IgD-negative memory B cell (primary cell): ENCODE data around the gene MAK. TPM values are rescaled to one million over a fixed set of nuclear protein-coding genes. Genes with fewer than 3 reads are reported as not detected.
A peak's percentile ranks its signal among the peaks of the same experiment; 100 is the strongest.
"Not testable (repeated sequence)": the region's sequence is repeated elsewhere in the genome, so short reads cannot be mapped to it uniquely, and the experiment has no call there.

Experiments used
- H3K27ac Mint-ChIP-seq, 3 donors: one replicate each; pipeline ENCODE4 v1.8.0; 2020 to 2022; ENCODE audit warnings: mild to moderate bottlenecking in 3 of 3, mixed read lengths in 3 of 3, moderate library complexity in 1 of 3
- H3K27me3 Mint-ChIP-seq: one replicate; pipeline ENCODE4 v1.8.0; 2021; ENCODE audit warnings: mixed read lengths
- H3K36me3 Mint-ChIP-seq: one replicate; pipeline ENCODE4 v1.8.0; 2020; ENCODE audit warnings: mild to moderate bottlenecking, mixed read lengths
- H3K4me1 Mint-ChIP-seq, 3 donors: one replicate each; pipeline ENCODE4 v1.8.0; 2020 to 2022; ENCODE audit warnings: mixed read lengths in 3 of 3, mild to moderate bottlenecking in 1 of 3
- H3K4me3 Mint-ChIP-seq, 4 donors: one replicate each; pipeline ENCODE4 v1.8.0; 2020 to 2022; ENCODE audit warnings: mild to moderate bottlenecking in 4 of 4, mixed read lengths in 4 of 4, moderate library complexity in 3 of 4
- H3K9me3 Mint-ChIP-seq, 3 donors: one replicate each; pipeline ENCODE4 v1.8.0; 2020 to 2021; ENCODE audit warnings: mixed read lengths in 3 of 3, mild to moderate bottlenecking in 1 of 3
- polyA plus RNA-seq: library from polyadenylated mRNA; unstranded; fragments of 300-500 nt; fragmentation: Illumina TruSeq; gene quantifications from one replicate; pipeline ENCODE4 v1.2.3, GENCODE V29; 2021

The MAK gene
- polyA plus RNA-seq: 0.18 TPM

GRCh38 chr6:10837995-10838793, at the start of gene MAK:
MAK (minus strand) TSS chr6:10838539; CDS start chr6:10830648, 7,891 bp downstream.
- Mint-ChIP-seq H3K27ac (peak within 1 kb of the TSS; percentile 89 to 95 (median 94)), H3K4me1 (peaks cover 9 to 22% (median 17%) of the 10 kb centered on the region in 3 donors), H3K27me3 (peaks cover 37% of the 10 kb centered on the region), H3K9me3 (peaks cover 0 to 6% (median 3%) of the 10 kb centered on the region in 3 donors), H3K4me3 (peak within 1 kb of the TSS; percentile 88 to 93 (median 90)), H3K36me3 (no peaks in the 10 kb centered on the region)

- H3K4me3 Mint-ChIP-seq: peak within 1 kb of the TSS in 3 of 4 donors; percentile 81 to 87 (median 86)
- H3K27me3 Mint-ChIP-seq: peaks cover 54% of the 10 kb centered on the region
- peaks cover 0 to 10% (median 0%) of the 10 kb centered on the region in 3 donors for H3K9me3 Mint-ChIP-seq
- H3K27ac Mint-ChIP-seq: peak within 1 kb of the TSS; percentile 58 to 86 (median 82)
- H3K4me1 Mint-ChIP-seq: peaks cover 10 to 19% (median 18%) of the 10 kb centered on the region in 3 donors
- peaks cover 5% of the 10 kb centered on the region for H3K36me3 Mint-ChIP-seq
These were observed 48.6 kb upstream of the MAK start, which contains the start of gene SYCP2L for GRCh38 chr6:10886691-10887502. SYCP2L (plus strand) TSS chr6:10887052; CDS start chr6:10887127, 75 bp downstream.

- not testable (repeated sequence) for H3K36me3 Mint-ChIP-seq, H3K9me3 Mint-ChIP-seq
- peak overlapping the region in 3 of 4 donors; percentile 81 to 87 (median 86) for H3K4me3 Mint-ChIP-seq
- H3K27ac Mint-ChIP-seq: peak overlapping the region; percentile 58 to 86 (median 82)
- peaks cover 10 to 19% (median 18%) of the 10 kb centered on the region in 3 donors for H3K4me1 Mint-ChIP-seq
- peaks cover 59% of the 10 kb centered on the region for H3K27me3 Mint-ChIP-seq
These were observed 48.0 kb upstream of the MAK start for GRCh38 chr6:10886365-10886690.

GRCh38 chr6:10884245-10884972, 46.1 kb upstream of the MAK start:
- Mint-ChIP-seq H3K27ac (peak overlapping the region in 2 of 3 donors; percentile 63 to 68), H3K27me3 (peaks cover 73% of the 10 kb centered on the region), H3K4me3 (peak overlapping the region in 2 of 4 donors; percentile 13 to 32), H3K36me3 (peaks cover 4% of the 10 kb centered on the region), H3K4me1 (peaks cover 9 to 16% (median 12%) of the 10 kb centered on the region in 3 donors), H3K9me3 (peaks cover 0 to 10% (median 0%) of the 10 kb centered on the region in 3 donors)

GRCh38 chr6:10883312-10884244, 45.2 kb upstream of the MAK start:
- Mint-ChIP-seq H3K27ac (peak overlapping the region in 2 of 3 donors; percentile 43 to 77), H3K36me3 (peaks cover 4% of the 10 kb centered on the region), H3K4me3 (no peak overlapping the region), H3K27me3 (peaks cover 71% of the 10 kb centered on the region), H3K9me3 (peaks cover 0 to 10% (median 0%) of the 10 kb centered on the region in 3 donors), H3K4me1 (peaks cover 5 to 11% (median 8%) of the 10 kb centered on the region in 3 donors)

- Mint-ChIP-seq H3K27me3 (peaks cover 65% of the 10 kb centered on the region), H3K9me3 (peaks cover 0 to 10% (median 0%) of the 10 kb centered on the region in 3 donors), H3K4me1 (peaks cover 3 to 8% (median 4%) of the 10 kb centered on the region in 3 donors), H3K27ac (peak overlapping the region; percentile 43 to 77 (median 67)), H3K36me3 (peaks cover 4% of the 10 kb centered on the region), H3K4me3 (peak overlapping the region in 2 of 4 donors; percentile 57 to 66)
These were observed 44.4 kb upstream of the MAK start for GRCh38 chr6:10882657-10883171.

- H3K4me1 Mint-ChIP-seq, H3K36me3 Mint-ChIP-seq, H3K9me3 Mint-ChIP-seq, H3K4me3 Mint-ChIP-seq: not testable (repeated sequence)
- peaks cover 61% of the 10 kb centered on the region for H3K27me3 Mint-ChIP-seq
- peak overlapping the region in 2 of 3 donors; percentile 67 to 77 for H3K27ac Mint-ChIP-seq
These were observed 43.9 kb upstream of the MAK start for GRCh38 chr6:10882253-10882630.

- H3K27me3 Mint-ChIP-seq: peaks cover 46% of the 10 kb centered on the region
- H3K36me3 Mint-ChIP-seq: peaks cover 4% of the 10 kb centered on the region
- no peak overlapping the region for H3K4me3 Mint-ChIP-seq
- H3K4me1 Mint-ChIP-seq: peaks cover 0 to 2% (median 0%) of the 10 kb centered on the region in 3 donors
- peaks cover 0 to 10% (median 0%) of the 10 kb centered on the region in 3 donors for H3K9me3 Mint-ChIP-seq
- no peak overlapping the region for H3K27ac Mint-ChIP-seq
These were observed 42.0 kb upstream of the MAK start for GRCh38 chr6:10880366-10880765.

- H3K9me3 Mint-ChIP-seq: no peaks in the 10 kb centered on the region
- peaks cover 4% of the 10 kb centered on the region for H3K36me3 Mint-ChIP-seq
- H3K27me3 Mint-ChIP-seq: peaks cover 34% of the 10 kb centered on the region
- no peaks in the 10 kb centered on the region for H3K4me1 Mint-ChIP-seq
- no peak overlapping the region for H3K4me3 Mint-ChIP-seq
- no peak overlapping the region for H3K27ac Mint-ChIP-seq
These were observed 39.5 kb upstream of the MAK start for GRCh38 chr6:10877871-10878270.

GRCh38 chr6:10877012-10877411, 38.7 kb upstream of the MAK start:
- Mint-ChIP-seq H3K9me3 (no peaks in the 10 kb centered on the region), H3K4me1 (no peaks in the 10 kb centered on the region), H3K4me3 (no peak overlapping the region), H3K27ac (no peak overlapping the region), H3K27me3 (peaks cover 26% of the 10 kb centered on the region), H3K36me3 (no peaks in the 10 kb centered on the region)

- Mint-ChIP-seq H3K27me3 (peaks cover 10% of the 10 kb centered on the region), H3K27ac (no peak overlapping the region), H3K4me3 (no peak overlapping the region), H3K36me3 (no peaks in the 10 kb centered on the region), H3K9me3 (peaks cover 0 to 2% (median 0%) of the 10 kb centered on the region in 3 donors), H3K4me1 (no peaks in the 10 kb centered on the region)
These were observed 36.7 kb upstream of the MAK start for GRCh38 chr6:10875026-10875425.

- no peaks in the 10 kb centered on the region for H3K4me1 Mint-ChIP-seq
- no peak overlapping the region for H3K4me3 Mint-ChIP-seq
- peaks cover 3% of the 10 kb centered on the region for H3K27me3 Mint-ChIP-seq
- no peak overlapping the region for H3K27ac Mint-ChIP-seq
- peaks cover 0 to 2% (median 0%) of the 10 kb centered on the region in 3 donors for H3K9me3 Mint-ChIP-seq
- H3K36me3 Mint-ChIP-seq: no peaks in the 10 kb centered on the region
These were observed 35.9 kb upstream of the MAK start for GRCh38 chr6:10874207-10874606.

- Mint-ChIP-seq H3K4me3 (no peak overlapping the region), H3K9me3 (peaks cover 0 to 2% (median 0%) of the 10 kb centered on the region in 3 donors), H3K27ac (no peak overlapping the region), H3K27me3 (peaks cover 3% of the 10 kb centered on the region), H3K4me1 (no peaks in the 10 kb centered on the region), H3K36me3 (no peaks in the 10 kb centered on the region)
These were observed 35.0 kb upstream of the MAK start for GRCh38 chr6:10873374-10873773.
